HEK293T (cell line): ENCODE results near the gene UPK3A.

Experiments used
- FOXK2 ChIP-seq: fragments of 450-650 bp; IDR thresholded peaks from 2 replicates; pipeline ENCODE4 v1.6.1; 2016; ENCODE audit warnings: mild to moderate bottlenecking
- SP1 ChIP-seq: fragments of 450-650 bp; IDR thresholded peaks from 2 replicates; pipeline ENCODE4 v1.6.1; 2017

DNA sequence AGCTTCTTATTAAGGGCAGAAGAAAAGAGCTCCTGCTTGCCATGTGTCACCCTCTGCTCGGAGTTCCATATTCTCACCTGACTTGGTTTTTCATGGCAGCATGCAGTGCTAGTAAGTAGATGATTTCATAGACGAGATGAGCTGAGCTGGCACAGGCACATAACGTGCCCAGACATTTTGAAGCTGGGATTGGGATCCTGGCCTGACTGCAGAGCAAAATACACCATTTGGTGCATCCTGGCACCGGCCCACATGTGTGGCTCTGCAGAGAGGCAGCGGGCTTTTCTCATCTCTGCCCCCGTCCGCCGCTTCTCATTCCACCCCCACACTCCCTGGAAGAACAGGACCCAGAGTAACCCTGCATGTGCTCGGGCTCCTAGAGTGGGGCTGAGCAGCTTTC is 49.8 kb downstream of the UPK3A start:
- TF ChIP-seq FOXK2: no peak
- no peak for TF ChIP-seq SP1
